HG02759 (cell line): ENCODE data around the gene NABP1.
"Not testable (repeated sequence)": the region's sequence is repeated elsewhere in the genome, so short reads cannot be mapped to it uniquely, and the experiment has no call there.

Experiments used
- ATAC-seq: cut with Tn5 transposase; IDR thresholded peaks from one replicate; pipeline ENCODE4 v1.9.1; 2021; ENCODE audit warnings: mild to moderate bottlenecking, moderate library complexity; ENCODE audit not compliant: unreplicated experiment

NABP1 gene, protein sequence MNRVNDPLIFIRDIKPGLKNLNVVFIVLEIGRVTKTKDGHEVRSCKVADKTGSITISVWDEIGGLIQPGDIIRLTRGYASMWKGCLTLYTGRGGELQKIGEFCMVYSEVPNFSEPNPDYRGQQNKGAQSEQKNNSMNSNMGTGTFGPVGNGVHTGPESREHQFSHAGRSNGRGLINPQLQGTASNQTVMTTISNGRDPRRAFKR

DNA sequence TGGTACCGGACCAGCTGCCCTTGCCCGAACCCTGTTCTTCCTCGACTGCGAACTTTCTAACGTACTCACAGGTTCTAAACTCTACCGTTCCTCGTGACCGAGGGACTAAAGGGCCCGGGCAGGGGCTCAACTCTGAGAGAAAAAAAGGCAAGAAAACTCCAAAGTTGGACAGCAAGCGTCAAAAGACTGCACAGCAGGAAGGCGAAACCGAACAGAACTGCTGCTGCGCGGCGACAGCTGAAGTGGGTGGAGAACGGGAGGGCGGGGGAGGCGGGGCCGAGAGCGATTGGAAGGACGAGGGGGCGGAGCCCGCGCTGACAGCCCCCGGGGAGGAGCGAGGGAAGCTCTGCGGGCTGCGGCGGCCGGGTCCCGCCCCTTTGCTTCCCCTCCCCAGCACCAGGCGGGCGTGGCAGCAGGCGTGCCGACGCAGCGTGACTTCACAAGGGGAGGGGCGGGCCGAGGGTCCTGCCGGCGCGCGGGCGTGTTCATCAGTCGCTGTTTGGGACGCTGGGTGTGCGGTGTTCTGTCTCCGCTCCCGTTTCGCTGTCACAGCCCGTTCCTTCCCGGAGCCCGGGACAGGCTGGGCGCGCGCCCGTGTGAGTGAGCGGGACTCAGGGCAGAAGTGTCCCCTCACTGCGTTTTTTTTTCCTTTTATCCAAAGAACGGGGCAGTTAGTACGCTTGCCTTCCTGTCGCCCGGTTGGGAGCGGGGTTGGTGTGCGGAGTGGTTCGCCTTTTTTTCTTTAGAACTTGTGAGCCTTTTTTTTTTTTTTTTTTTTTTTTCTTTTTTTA is at the start of gene NABP1:
Gene NABP1, plus strand, starts transcription at position 491 of the 791 bp plus-strand sequence. CDS start 479 bp downstream, outside the sequence.
- peak; percentile 81 for ATAC-seq

- ATAC-seq, result peak; percentile 35
Observed at GRCh38 chr2:191629001-191629453, 48.9 kb upstream of the NABP1 start.

- ATAC-seq, result no peak
Observed at GRCh38 chr2:191629976-191630712, 47.8 kb upstream of the NABP1 start.

DNA sequence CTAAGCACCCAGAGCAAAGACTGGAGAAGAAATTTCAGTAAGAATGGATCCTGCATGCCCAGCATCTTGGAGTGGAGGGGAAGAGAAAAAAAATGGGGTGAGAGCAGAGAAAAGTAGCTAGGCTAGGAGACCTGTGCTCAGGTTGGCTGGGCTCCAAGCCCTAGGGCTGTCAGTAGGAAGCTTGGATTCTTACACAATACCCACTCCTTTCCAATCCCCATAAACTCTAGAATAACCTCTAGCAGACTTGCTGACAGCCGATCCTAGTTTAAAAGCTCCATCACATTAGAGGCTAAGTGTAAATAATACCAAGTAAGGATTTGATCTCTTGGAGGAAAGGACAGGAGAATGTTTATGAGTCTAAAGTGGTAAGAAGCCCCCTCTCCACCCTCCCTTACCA is 46.2 kb upstream of the NABP1 start:
- no peak for ATAC-seq

DNA sequence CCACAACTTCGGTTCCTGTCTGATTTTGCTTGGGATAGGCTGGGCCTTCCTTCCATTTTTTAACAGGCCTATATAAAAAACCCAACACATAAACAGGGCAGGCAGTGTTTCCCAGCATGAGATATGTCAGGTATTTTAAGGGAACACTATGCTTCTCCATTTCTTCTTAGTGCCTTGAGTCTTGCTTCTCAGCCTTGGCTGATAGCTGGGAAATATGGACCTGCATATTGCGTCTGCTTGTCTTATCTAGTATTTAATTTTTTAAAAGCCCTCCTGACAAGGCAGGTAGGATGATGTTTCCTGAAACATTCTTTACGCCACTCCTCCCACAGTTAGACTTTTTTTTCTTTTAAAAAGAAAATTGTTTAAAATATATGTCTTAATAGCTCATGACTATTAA is 45.5 kb upstream of the NABP1 start:
- no peak for ATAC-seq

DNA sequence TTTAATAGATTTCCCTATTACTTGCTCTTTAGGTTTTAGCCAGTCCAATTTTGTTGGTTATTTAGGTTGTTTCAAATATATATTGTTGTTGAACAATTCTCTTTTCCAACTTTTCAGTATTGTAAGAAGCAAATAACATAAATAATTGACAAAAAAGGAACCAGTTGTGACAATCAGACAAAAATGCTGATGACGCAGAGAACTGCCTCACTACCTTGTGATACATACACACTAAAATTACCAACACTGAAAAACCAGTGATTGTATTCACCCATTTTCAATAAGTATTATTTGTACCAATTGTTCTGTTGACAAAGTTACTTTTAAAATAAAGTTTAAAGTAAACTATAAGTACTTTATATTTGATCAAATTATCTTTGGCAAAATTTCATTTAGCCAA is 43.1 kb upstream of the NABP1 start:
- no peak for ATAC-seq

DNA sequence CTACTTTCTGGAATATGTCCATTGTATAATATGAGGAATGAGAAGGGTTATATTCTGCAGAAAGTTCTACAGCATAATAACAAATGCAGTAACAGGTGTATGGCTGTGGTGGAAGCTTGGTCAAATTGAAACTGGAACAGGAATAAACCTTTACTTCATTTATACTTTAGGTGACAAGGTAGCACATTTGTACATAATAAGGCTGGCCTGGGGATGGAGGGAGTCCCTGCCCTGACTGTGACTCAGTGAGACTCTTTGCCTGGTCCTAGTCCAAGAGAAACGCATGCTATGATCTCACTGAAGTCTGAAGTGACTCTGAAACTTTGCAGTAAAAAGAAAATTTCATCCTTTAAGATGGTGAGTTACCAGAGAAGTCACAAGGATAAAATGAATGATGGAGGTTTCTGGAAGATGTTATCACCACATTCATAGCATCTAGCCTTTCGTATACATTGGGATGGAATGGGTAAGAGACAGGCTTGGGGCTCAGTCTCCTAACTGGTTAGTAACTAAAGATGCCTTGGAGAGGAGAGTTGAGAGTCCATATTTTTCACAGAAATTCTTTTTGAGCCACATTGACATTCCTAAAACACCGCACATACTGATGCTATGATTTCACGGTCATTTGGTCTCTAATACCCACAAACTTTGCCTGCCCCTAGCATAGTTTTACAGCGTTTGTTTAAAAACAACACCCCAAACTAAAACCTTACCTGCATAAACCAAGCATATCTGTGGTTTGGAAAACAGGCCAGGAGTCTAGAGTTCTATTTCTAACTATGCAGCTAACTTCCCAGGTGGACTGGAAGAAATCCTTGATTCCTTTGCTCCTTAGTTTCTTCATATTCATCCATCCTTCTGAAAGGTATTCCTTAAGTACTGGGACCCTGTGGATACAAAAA is 42.4 kb upstream of the NABP1 start:
- ATAC-seq, result peak; percentile 81

GRCh38 chr2:191636235-191636543 is 41.7 kb upstream of the NABP1 start:
- no peak for ATAC-seq

GRCh38 chr2:191636586-191636985 is 41.4 kb upstream of the NABP1 start:
- no peak for ATAC-seq

- ATAC-seq, result peak; percentile 66
Observed at GRCh38 chr2:191637182-191638078, 40.5 kb upstream of the NABP1 start.

- peak; percentile 14 for ATAC-seq
Observed at GRCh38 chr2:191638079-191638801, 39.7 kb upstream of the NABP1 start.

DNA sequence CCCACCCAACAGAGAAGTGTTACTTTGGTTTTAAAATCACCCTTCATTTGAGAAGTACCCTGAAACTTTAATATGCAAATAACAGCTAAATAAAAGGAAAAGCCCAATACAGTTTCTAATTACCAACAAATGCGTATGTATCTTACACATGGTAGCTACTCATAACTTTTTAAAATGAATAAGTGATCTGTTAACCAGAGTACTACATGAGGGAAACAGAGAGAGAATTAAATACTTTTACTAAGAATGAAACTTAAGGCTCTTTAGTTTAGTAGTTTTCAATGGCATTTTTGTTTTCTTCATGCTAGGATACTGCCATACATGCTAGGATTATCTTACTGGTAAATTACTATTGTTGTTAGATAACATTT is 39.1 kb upstream of the NABP1 start:
- peak; percentile 28 for ATAC-seq

DNA sequence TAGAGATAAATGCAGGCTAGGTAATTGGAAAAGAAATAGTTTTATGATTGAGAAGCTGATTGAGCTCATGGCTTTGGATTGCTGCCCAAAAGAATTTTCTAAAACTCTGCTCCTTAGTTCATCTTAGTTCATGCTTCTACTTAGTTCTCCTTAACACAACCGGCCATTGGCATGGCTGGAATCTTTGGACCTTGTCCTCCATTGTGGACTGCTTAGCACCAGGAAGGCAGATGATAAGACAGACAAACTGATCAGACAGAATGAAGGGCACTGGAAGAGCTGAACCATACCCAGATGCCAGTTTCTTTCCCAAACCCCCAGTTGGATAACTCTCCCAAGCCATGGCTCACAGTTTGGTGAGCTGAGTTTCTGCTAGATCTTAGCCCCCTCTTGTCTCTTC is 36.3 kb upstream of the NABP1 start:
- ATAC-seq, result no peak

- ATAC-seq, result peak; percentile 32
Observed at GRCh38 chr2:191642541-191642940, 35.4 kb upstream of the NABP1 start.

- no peak for ATAC-seq
Observed at GRCh38 chr2:191643429-191643828, 34.5 kb upstream of the NABP1 start.

DNA sequence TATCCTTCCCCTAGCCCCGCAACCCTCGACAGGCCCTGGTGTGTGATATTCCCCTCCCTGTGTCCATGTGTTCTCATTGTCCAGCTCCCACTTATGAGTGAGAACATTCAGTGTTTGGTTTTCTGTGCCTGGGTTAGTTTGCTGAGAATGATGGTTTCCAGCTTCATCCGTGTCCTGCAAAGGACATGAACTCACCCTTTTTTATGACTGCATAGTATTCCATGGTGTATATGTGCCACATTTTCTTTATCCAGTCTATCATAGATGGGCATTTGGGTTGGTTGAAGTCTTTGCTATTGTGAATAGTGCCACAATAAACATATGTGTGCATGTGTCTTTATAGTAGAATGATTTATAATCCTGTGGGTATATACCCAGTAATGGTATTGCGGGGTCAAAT is 33.3 kb upstream of the NABP1 start:
- not testable (repeated sequence) for ATAC-seq

DNA sequence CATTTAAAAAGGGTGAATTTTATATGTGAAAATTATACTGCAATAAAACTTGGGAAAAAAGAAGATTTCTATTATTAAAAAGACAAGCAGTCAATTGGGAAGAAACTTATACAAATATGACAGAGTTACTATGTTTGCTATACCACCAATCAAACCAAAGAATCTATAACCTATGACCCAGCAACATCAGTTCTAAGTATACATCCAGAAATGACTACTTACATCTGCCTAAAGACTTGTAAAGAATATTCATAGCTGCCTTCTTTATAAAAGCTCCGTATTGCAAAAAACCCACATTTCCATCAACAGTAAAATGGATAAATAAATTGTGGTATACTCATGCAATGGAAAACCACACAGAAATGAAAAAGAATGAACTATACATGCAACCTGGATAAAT is 32.9 kb upstream of the NABP1 start:
- ATAC-seq, result no peak

GRCh38 chr2:191645434-191646162 is 32.3 kb upstream of the NABP1 start:
- ATAC-seq, result no peak
